NCI-H187 (cell line): ENCODE data around the gene SLC35F3.
"Not testable (repeated sequence)": the region's sequence is repeated elsewhere in the genome, so short reads cannot be mapped to it uniquely, and the experiment has no call there.

Source experiments
- DNase-seq, 2 experiments: peaks; one replicate each; lab custom pipeline; 2025; lab: John Stamatoyannopoulos, UW

SLC35F3 gene

DNA sequence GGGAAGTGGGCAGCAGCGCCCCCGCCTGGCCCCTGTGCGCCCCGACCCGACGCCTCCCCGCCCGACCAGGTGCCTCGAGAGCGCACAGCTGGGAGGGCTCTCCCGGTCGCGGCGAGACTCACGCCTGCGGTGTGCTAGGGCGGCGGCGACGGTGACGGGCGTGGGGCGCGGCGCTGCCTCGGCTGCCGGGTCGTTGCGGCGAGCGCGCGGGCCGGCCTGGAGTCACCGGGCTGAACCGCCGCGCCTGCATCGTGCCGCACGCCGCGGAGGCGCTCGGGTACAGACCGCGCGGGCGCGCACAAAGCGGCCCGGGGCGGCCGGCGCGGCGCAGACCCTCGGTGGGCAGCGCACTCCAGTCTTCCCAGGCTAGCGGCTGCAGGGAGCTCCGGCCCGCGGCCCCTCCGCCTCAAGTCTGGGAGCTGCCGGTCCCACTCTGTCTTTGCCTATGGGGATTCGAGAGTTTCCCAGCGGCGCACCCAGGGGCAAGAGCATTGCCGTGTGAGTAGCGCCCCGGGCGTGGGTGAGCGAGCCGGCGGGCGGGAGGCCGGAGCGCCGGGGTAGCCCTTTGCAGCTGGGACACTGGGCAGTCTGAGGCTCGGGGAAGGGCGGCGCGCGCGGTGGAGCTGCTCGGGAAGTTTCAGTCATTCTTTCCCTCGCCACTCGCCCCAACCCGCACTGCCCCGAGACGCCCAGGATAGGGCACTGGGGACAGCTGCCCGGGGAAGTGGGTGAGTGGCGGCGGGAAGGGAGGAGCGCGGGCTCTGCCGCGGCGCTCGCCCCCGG is at the start of gene SLC35F3:
SLC35F3 (plus strand) TSS at position 44 of the 783 bp plus-strand sequence.
- DNase-seq, result no peak

DNA sequence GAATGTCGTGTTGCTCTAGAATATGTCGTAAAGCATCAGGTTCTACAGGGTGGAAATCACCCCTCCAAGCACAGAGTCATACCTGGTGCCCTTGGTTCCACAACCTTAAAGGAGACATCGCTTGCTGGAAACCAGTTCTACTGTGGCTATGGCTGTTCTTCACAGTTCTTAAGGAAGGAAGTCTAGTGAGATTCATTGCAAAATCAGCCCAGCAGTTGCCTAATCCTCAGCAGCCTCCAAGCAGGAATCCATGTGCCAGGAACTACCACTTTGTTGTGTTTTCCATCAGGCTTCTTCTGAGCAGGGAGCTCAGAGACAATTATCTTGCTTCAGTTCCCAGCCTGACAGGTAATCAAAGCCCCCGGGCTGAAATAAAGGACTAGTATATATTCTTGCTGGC is 45.0 kb upstream of the SLC35F3 start:
- DNase-seq, result no peak

GRCh38 chr1:233863901-233864545 is 40.5 kb upstream of the SLC35F3 start:
- no peak for DNase-seq

DNA sequence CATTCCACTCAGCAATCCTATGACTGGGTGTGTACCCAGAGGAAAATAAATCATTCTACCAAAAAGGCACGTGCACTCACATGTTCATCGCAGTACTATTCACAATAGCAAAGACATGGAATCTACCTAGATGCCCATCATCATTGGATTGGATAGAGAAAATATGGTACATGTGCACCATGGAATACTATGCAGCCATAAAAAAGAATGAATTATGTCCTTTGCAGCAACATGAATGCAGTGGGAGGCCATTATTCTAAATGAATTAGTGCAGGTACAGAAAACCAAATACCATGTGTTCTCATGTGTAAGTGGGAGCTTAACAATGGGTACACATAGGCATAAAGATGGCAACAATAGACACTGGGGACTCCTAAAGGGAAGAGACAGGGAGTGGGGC is 39.9 kb upstream of the SLC35F3 start:
- DNase-seq, result no peak

DNA sequence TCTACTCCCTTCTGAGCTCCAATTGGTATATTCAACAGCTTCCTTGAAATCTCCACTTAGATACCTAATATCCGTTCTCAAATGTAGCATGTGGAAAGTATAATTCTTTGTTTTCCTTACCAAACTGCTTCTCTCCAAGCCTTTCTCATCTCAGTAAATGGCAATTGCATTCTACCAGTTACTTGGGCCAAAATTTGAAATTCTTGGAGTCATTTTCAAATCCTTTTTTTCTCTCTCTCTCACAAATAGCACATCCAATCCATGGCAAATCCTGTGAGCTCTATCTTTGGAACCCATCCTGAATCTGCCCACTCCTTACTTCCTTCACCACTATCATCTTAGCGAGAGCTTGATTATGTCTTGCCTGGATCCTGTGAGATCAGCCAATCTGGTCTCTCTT is 39.3 kb upstream of the SLC35F3 start:
- no peak for DNase-seq

DNA sequence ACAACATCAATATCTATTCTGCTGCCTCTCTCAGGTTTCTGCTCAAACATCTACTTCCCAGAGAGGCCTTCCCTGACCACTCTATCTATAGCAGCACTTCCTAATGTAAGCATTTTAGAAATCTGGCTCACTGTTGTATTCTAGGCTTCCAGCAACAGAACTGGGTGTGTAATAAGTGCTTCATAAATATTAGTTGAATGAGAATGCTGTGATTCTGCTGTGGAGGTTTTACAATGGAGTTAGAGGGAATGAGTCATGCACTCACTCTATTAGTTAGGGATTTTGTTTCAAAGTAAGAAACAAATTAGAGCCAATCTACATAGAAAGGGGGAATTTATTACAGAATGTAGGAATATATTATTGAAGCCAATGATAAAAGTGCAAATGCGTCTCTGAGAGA is 38.6 kb upstream of the SLC35F3 start:
- DNase-seq, result no peak

DNA sequence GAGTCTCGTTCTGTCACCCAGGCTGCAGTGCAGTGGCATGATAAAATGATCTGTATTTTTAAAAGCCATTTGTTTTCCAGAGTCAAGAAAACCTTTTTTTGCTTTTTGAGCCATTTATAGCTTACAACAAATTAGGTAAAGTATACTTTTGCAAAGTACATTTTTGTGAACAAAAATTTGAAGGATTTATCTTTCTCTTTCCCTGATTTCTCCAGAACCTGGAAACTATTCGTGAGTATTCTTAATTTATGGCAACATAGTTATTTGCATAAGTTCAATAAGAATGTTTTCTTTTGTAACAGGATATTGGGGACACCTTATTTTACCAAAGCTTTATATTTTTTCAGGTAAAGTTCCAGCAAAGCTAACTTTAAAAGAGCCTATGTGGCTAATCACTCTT is 37.4 kb upstream of the SLC35F3 start:
- no peak for DNase-seq

DNA sequence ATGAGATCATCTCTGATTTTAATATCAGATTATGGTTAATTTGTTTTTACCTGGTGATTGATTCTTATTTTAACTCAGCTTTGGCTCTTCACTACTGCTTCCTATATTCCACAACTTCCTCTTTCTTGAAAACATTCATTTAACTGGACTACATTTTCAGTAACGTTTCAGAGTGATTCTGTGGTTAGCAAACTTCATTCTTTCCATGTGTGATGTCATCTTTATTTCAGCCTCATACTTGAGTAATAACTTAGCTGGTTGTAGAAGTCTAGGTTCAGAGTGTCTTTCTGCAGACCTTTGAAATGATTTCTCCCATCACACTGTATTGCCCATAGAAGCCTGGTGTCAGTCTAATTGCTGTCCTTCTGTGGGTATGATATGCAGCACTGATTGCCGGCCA is 36.0 kb upstream of the SLC35F3 start:
- DNase-seq, result no peak

DNA sequence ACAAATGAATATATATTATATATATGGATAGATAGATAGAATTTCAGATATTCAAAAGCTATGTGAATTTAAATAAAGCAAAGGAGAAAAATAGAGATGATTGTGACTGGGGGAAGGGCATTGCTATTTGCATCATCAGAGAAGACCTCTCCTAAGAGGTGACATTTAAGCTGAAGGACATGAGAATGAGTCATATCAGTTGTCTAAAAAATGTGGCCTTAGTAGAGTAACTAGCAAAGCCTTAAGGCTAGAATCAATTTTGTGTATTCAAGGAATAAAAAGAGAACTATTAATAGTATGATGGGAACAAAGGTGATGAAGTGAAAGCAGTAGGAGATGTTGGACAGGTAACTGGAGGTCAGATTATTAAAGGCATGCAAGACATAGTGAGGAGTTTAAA is 34.8 kb upstream of the SLC35F3 start:
- no peak for DNase-seq

DNA sequence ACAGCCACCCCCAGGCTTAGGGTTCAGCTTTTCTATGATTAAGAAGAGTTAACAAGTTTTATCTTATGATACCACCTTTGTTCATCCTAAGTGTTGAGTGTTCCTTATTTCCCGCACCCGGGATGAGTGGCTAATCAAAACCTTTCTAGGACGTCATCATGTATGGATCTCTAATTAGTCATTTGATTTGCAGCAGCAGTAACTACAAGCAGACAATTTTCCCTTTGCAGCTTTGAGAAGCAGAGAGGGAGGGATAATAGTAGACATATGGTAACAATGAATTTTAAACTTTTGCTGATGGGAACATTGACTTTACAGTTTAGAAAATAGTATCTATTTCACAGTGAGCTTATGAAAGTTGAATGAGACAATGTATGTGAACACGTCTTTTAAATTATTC is 30.8 kb upstream of the SLC35F3 start:
- DNase-seq, result no peak

- no peak for DNase-seq
Observed at GRCh38 chr1:233879841-233880240, 24.6 kb upstream of the SLC35F3 start.

- DNase-seq, result no peak
Observed at GRCh38 chr1:233883671-233884070, 20.8 kb upstream of the SLC35F3 start.

DNA sequence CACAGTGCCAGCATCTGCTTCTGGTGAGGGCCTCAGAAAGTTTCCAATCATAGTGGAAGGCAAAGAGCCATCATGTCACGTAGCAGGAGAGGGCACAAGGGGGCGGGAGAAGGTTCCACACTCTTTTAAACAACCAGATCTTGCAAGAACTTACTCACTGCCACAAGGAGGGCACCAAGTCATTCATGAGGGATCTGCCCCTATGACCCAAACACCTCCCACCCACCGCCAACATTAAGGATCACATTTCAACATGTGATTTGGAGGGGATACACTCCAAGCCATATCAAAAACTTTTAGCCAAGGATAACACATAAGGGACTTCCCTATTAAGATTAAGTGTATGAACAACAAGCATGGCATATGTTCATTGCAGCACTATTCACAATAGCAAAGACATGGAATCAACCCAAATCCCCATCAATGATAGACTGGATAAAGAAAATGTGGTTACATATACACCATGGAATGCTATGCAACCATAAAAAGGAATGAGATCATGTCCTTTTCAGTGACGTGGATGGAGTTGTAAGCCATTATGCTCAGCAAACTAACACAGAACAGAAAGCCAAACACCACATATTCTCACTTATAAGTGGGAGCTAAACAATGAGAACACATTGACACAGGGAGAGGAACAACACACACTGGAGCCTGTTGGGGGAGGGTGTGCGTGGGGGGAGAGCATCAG is 19.9 kb upstream of the SLC35F3 start:
- no peak for DNase-seq

GRCh38 chr1:233885196-233885920 is 19.1 kb upstream of the SLC35F3 start:
- no peak for DNase-seq

DNA sequence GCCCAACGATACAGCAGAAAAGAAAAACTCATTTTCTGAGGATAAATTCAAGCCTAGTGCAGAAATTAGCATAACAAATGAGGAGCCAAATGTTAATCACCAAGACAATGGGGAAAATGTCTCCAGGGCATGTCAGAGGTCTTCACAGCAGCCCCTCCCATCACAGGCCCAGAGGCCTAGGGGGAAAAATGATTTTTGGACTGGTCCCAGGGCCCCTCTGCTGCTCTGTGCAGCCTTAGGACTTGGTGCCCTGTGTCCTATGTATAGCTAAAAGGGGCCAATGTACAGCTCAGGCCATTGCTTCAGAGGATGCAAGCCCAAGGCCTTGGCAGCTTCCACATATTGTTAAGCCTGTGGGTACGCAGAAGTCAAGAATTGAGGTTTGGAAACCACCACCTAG is 13.3 kb upstream of the SLC35F3 start:
- DNase-seq, result not testable (repeated sequence)

- DNase-seq, result no peak
Observed at GRCh38 chr1:233897325-233898162, 6.9 kb upstream of the SLC35F3 start.

DNA sequence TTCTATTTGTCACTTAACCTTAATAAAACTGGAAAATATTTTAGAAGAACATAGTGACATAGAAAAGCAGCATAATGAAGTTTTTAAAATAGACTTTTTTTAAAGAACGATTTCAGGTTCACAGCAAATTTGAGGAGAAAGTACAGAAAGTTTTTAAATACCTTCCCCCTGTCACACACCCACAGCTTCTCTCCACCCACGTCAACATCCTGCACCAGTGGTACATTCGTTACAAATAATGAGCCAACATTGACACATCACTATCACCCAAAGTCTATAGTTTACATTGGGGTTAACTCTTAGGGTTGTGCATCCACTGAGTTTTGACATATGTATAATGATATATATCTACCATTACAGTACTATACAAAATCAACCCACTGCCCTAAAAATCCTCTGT is 3.0 kb upstream of the SLC35F3 start:
- DNase-seq, result no peak

DNA sequence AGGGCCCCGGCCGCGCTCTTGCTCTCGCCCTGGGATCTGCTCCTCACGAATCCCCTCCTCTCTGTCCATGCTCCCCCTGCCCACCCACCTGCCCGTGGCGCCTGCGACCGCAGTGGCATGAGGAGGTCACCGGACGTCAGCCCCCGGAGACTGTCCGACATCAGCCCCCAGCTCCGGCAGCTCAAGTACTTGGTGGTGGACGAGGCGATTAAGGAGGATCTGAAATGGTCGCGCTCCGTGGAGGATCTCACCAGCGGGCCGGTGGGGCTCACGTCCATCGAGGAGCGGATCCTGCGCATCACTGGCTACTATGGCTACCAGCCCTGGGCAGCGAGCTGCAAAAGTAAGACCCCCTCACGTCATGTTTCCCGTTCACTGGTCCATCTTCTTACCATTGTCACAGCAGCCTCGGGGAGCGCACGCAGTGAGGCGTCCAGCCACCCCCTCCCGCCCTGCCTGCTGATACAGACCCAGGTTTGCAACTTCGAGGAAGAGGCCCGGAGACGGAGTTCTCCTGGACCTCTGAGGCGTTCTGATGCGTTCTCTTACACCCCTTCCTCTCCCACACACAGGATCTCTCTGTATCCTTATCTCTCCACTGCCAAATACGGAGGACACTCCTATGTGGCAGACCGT is 1.1 kb downstream of the SLC35F3 start:
- no peak for DNase-seq

DNA sequence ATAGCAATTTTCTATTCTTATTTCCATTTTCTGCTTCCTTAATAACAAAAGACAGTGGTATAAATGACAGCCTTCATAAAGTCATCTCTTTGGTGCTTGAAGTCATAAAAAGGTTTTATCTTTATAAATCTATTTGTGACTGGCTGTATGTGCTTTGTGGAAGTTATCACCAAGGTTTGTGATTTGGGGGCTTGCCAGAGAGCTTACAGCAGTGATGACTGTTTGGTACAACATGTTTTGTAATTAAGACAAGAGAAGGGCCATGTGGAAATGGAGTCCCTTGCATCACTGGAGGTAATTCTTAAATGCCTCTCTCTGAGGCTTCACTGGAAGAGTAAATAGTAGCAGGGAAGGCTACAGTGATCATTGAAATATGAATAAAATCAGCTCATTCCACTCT is 2.7 kb downstream of the SLC35F3 start:
- no peak for DNase-seq

- no peak for DNase-seq
Observed at GRCh38 chr1:233908092-233908491, 3.6 kb downstream of the SLC35F3 start.

DNA sequence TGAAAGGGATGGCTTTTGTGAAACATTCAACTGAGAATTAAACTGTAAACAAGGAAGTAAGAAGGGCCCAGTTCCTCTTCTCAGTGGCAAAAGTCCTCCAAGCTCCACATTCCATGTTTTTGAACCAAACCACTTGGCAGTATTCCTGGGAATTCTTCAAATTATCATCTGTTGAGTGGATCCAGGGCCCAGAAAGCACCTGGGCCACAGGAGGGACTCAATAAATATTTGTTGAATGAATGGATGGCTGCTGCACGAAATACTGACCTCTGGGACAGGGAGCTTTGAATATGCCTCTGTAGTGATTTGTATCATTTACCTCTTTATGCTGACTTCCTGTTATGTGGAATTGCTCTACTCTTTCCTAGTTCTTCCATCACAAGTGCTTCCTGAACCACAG is 4.7 kb downstream of the SLC35F3 start:
- no peak for DNase-seq
